GM12878 (cell line): ENCODE measurements around the gene GK. TPM values are rescaled to one million over a fixed set of nuclear protein-coding genes. Genes with fewer than 3 reads are reported as not detected.

Experiments
- ATAC-seq: fragments of 200-7000 bp; cut with Tn5 transposase; 3 replicates; pipeline ENCODE4 v1.9.1; 2020; ENCODE audit warnings: mild to moderate bottlenecking, moderate library complexity
- BruUV-seq: library from RNA; stranded (reverse); fragments of 400-500 nt; replicated peaks from 2 replicates; lab custom pipeline; 2021; lab: Mats Ljungman, UMichigan
- CTCF ChIA-PET: fragments of 300-600 bp; sonication (Branson Sonifier 250); formaldehyde crosslinking; extraction: SDS; loops from one replicate; lab custom pipeline; 2021; ENCODE audit warnings: inconsistent platforms; lab: Yijun Ruan, JAX
- POLR2A ChIA-PET: fragments of 350-600 bp; formaldehyde crosslinking; extraction: SDS; loops from one replicate; lab custom pipeline; 2021; ENCODE audit warnings: inconsistent platforms; lab: Charles Lee
- RAD21 ChIA-PET: fragments of 300-600 bp; sonication (Branson Sonifier 250); formaldehyde crosslinking; loops from one replicate; lab custom pipeline; 2023; ENCODE audit warnings: antibody characterized with exemption; ENCODE audit not compliant: unreplicated experiment; lab: Charles Lee
- SMC1A ChIA-PET: fragments of 300-600 bp; sonication (Branson Sonifier 250); formaldehyde crosslinking; loops from one replicate; lab custom pipeline; 2023; ENCODE audit not compliant: unreplicated experiment, uncharacterized antibody; lab: Charles Lee
- DNase-seq: peaks from one replicate; pipeline ENCODE4 v3.0.0-alpha.2; 2011; ENCODE audit warnings: low read depth, low spot score
- FAIRE-seq: peaks from 3 replicates; lab custom pipeline; 2011; peaks lifted over from hg19 to GRCh38; lab: Jason Lieb, UNC
- H2AFZ ChIP-seq: 2 replicates; pipeline ENCODE4 v1.6.0; 2011; ENCODE audit warnings: low read depth, low read length, control low read depth; ENCODE audit not compliant: control insufficient read depth
- H3K27ac ChIP-seq: 2 replicates; pipeline ENCODE4 v1.5.1; 2011; ENCODE audit warnings: control low read depth; ENCODE audit not compliant: control insufficient read depth, insufficient read depth
- H3K27me3 ChIP-seq, 2 experiments: replicated peaks in 1 of 2; 2 replicates each; pipeline versions ENCODE4 v1.6.0 to v1.6.1; 2011; ENCODE audit warnings: low read length in 1 of 2; ENCODE audit not compliant: control insufficient read depth in 2 of 2, insufficient read depth in 2 of 2
- H3K36me3 ChIP-seq, 2 experiments: 2 replicates each; pipeline ENCODE4 v1.5.1; 2011; ENCODE audit warnings: low read length in 1 of 2; ENCODE audit not compliant: control insufficient read depth in 2 of 2, insufficient read depth in 2 of 2
- H3K4me1 ChIP-seq: 2 replicates; pipeline ENCODE4 v1.6.1; 2011; ENCODE audit warnings: mild to moderate bottlenecking, low read length, moderate library complexity, mixed read lengths; ENCODE audit not compliant: control insufficient read depth, insufficient read depth
- H3K4me2 ChIP-seq: 2 replicates; pipeline ENCODE4 v1.6.0; 2011; ENCODE audit warnings: control low read depth; ENCODE audit not compliant: control insufficient read depth, insufficient read depth
- H3K4me3 ChIP-seq: fragments of 200-600 bp; sonication (generic); 2 replicates; pipeline ENCODE4 v1.5.1; 2016
- H3K79me2 ChIP-seq: 2 replicates; pipeline ENCODE4 v1.6.0; 2011; ENCODE audit warnings: low read length; ENCODE audit not compliant: control insufficient read depth, insufficient read depth
- H3K9ac ChIP-seq: 2 replicates; pipeline ENCODE4 v1.8.0; 2011; ENCODE audit warnings: low read length, control low read depth, mixed read lengths; ENCODE audit not compliant: control insufficient read depth, insufficient read depth
- H3K9me3 ChIP-seq: replicated peaks from 3 replicates; pipeline ENCODE4 v1.5.1; 2011; ENCODE audit warnings: mild to moderate bottlenecking, low read length; ENCODE audit not compliant: control insufficient read depth, insufficient read depth
- H4K20me1 ChIP-seq: 2 replicates; pipeline ENCODE4 v1.6.0; 2011; ENCODE audit not compliant: control insufficient read depth, insufficient read depth
- BACH1 ChIP-seq: fragments of 450-650 bp; IDR thresholded peaks from 2 replicates; pipeline ENCODE4 v1.6.1; 2017; ENCODE audit warnings: mild to moderate bottlenecking, borderline replicate concordance
- BMI1 ChIP-seq: fragments of 450-650 bp; IDR thresholded peaks from 2 replicates; pipeline ENCODE4 v1.6.1; 2016; ENCODE audit warnings: mild to moderate bottlenecking, moderate library complexity, borderline replicate concordance
- CREB1 ChIP-seq: IDR thresholded peaks from 2 replicates; pipeline ENCODE4 v1.6.1; 2012; ENCODE audit warnings: low read depth, mild to moderate bottlenecking, inconsistent platforms
- E2F8 ChIP-seq: fragments of 450-650 bp; IDR thresholded peaks from 2 replicates; pipeline ENCODE4 v1.6.1; 2018; ENCODE audit warnings: mild to moderate bottlenecking, low read depth, moderate library complexity; ENCODE audit not compliant: partially characterized antibody
- HDAC6 ChIP-seq: fragments of 200-600 bp; sonication (generic); IDR thresholded peaks from one replicate; pipeline ENCODE4 v1.8.0; 2017; ENCODE audit warnings: antibody characterized with exemption; ENCODE audit not compliant: unreplicated experiment
- NFXL1 ChIP-seq: fragments of 450-650 bp; IDR thresholded peaks from 2 replicates; pipeline ENCODE4 v1.6.1; 2017; ENCODE audit warnings: antibody characterized with exemption, mild to moderate bottlenecking, borderline replicate concordance
- SMAD1 ChIP-seq: fragments of 450-650 bp; IDR thresholded peaks from 2 replicates; pipeline ENCODE4 v1.6.1; 2018; ENCODE audit warnings: mild to moderate bottlenecking, low read depth; ENCODE audit not compliant: partially characterized antibody
- SMAD5 ChIP-seq: IDR thresholded peaks from 2 replicates; pipeline ENCODE4 v1.6.1; 2016; ENCODE audit warnings: antibody characterized with exemption, low read depth
- SP1 ChIP-seq: IDR thresholded peaks from one replicate; pipeline ENCODE4 v1.6.1; 2011; ENCODE audit warnings: low read depth, low read length
- YBX1 ChIP-seq: fragments of 450-650 bp; IDR thresholded peaks from 2 replicates; pipeline ENCODE4 v1.6.1; 2016; ENCODE audit warnings: antibody characterized with exemption
- YY1 ChIP-seq: IDR thresholded peaks from 2 replicates; pipeline ENCODE4 v1.6.1; 2011; ENCODE audit warnings: low read depth, mild to moderate bottlenecking, low read length
- ZBTB33 ChIP-seq: fragments of 450-650 bp; IDR thresholded peaks from 2 replicates; pipeline ENCODE4 v1.6.1; 2017; ENCODE audit warnings: mild to moderate bottlenecking
- ZNF217 ChIP-seq: fragments of 450-650 bp; IDR thresholded peaks from 2 replicates; pipeline ENCODE4 v1.6.1; 2017; ENCODE audit warnings: antibody characterized with exemption, mild to moderate bottlenecking
- ZNF274 ChIP-seq: IDR thresholded peaks from one replicate; pipeline ENCODE4 v1.8.0; 2011; ENCODE audit not compliant: insufficient read length, insufficient read depth
- WGBS: methylation state at CpG from one replicate; pipeline ENCODE4 v1.1.6; 2016; ENCODE audit warnings: low lambda C conversion rate; ENCODE audit not compliant: insufficient replicate concordance, insufficient coverage; ENCODE audit errors: missing lambda C conversion rate; 5-methylcytosine and 5-hydroxymethylcytosine counted together
- in situ Hi-C: fragments of 300-500 bp; cut with MboI; formaldehyde crosslinking; loops from 9 replicates; pipeline ENCODE4 v1.14.3; 2018; ENCODE audit warnings: mixed read lengths
- intact Hi-C: fragments of 100-400 bp; cut with micrococcal nuclease; formaldehyde crosslinking; loops from one replicate; pipeline ENCODE4 v1.14.2; 2022; ENCODE audit not compliant: unreplicated experiment
- polyA plus RNA-seq, 11 experiments: library from polyadenylated mRNA; depleted of rRNA in 4 of 11; unstranded in 6 of 11; stranded (reverse) in 5 of 11; fragments of >200 nt; fragmentation: Nextera tagmentation in 4 of 11; fragmentation: Illumina TruSeq in 1 of 11; extraction: Ambion mirVana in 4 of 11; extraction: Trizol in 1 of 11; gene quantifications; 1 replicate in 1 of 11; 2 replicates in 10 of 11; pipeline versions ENCODE4 v1.2.1 to v1.2.3, GENCODE V29; 2011 to 2016; ENCODE audit warnings: inconsistent platforms in 2 of 11, missing spikeins in 2 of 11, low read depth in 1 of 11
- total RNA-seq, 4 experiments: library from RNA; depleted of rRNA in 3 of 4; stranded (reverse); fragments of >200 nt in 3 of 4; fragmentation: Illumina TruSeq in 1 of 4; extraction: Trizol in 1 of 4; gene quantifications; 2 replicates each; pipeline versions ENCODE4 v1.2.1 to v1.2.3, GENCODE V29; 2013 to 2021
- TF ChIP-seq, protein P1 (sequence below): fragments of 450-650 bp; conservative IDR thresholded peaks from 2 replicates; pipeline ENCODE4 v1.6.1; 2017; ENCODE audit warnings: mild to moderate bottlenecking, moderate library complexity
- TF ChIP-seq, protein P2 (sequence below): IDR thresholded peaks from 2 replicates; pipeline ENCODE4 v1.6.1; 2011; ENCODE audit warnings: borderline replicate concordance, low read depth, mild to moderate bottlenecking, moderate library complexity, mixed read lengths, low read length; ENCODE audit not compliant: insufficient read depth; ENCODE audit errors: extremely low read length
- TF ChIP-seq, protein P3 (sequence below): fragments of 450-650 bp; IDR thresholded peaks from 2 replicates; pipeline ENCODE4 v1.6.1; 2016; ENCODE audit warnings: mild to moderate bottlenecking

Gene GK
- total and polyA plus RNA-seq, 10 of the 15 experiments (the other 5 are each of a cell fraction or from before 2014, with no cell fraction given): 6.3 to 22.3 (median 11.1) TPM

GRCh38 chrX:30655991-30656390 is 2.8 kb downstream of the GK start:
- H3K4me2 ChIP-seq: no peak overlapping the region
- ChIA-PET POLR2A (interaction anchor here (0.6 kb wide), 1 partner anchor 22 kb away, joined by 3 read pairs; no protein-coding TSS in a partner anchor), CTCF (interaction anchor here (1.9 kb wide), 1 partner anchor 80 kb away, joined by 5 read pairs; no protein-coding TSS in a partner anchor), RAD21 (no interaction called here), SMC1A (interaction anchor here (0.9 to 1.6 kb wide), 3 partner anchors 58 to 85 kb away, joined by 3 to 4 read pairs (median 3); no protein-coding TSS in a partner anchor)
- in situ Hi-C loops: no loop called here
- H3K9ac ChIP-seq: no peak overlapping the region
- H3K9me3 ChIP-seq: no peaks in the 10 kb centered on the region
- ATAC-seq (no peak), DNase-seq (no peak), FAIRE-seq (no peak)
- no peaks in the 10 kb centered on the region for H3K27me3 ChIP-seq
- WGBS: 62% methylated on average over 3 of the region's 3 CpGs
- H3K36me3 ChIP-seq: no peaks in the 10 kb centered on the region
- intact Hi-C loops: no loop called here
- no peak overlapping the region for H3K27ac ChIP-seq
- no TSS peak for BruUV-seq
- H3K4me3 ChIP-seq: no peak overlapping the region
- H2AFZ ChIP-seq: no peak overlapping the region
- no peaks in the 10 kb centered on the region for H4K20me1 ChIP-seq
- H3K79me2 ChIP-seq: peaks cover 8% of the 10 kb centered on the region
- H3K4me1 ChIP-seq: no peaks in the 10 kb centered on the region
- no peak for TF ChIP-seq NFXL1
- no peak for TF ChIP-seq ZNF274
- no peak for TF ChIP-seq ZBTB33
- no peak for TF ChIP-seq HDAC6
- no peak for TF ChIP-seq CREB1
- TF ChIP-seq, protein P1, sequence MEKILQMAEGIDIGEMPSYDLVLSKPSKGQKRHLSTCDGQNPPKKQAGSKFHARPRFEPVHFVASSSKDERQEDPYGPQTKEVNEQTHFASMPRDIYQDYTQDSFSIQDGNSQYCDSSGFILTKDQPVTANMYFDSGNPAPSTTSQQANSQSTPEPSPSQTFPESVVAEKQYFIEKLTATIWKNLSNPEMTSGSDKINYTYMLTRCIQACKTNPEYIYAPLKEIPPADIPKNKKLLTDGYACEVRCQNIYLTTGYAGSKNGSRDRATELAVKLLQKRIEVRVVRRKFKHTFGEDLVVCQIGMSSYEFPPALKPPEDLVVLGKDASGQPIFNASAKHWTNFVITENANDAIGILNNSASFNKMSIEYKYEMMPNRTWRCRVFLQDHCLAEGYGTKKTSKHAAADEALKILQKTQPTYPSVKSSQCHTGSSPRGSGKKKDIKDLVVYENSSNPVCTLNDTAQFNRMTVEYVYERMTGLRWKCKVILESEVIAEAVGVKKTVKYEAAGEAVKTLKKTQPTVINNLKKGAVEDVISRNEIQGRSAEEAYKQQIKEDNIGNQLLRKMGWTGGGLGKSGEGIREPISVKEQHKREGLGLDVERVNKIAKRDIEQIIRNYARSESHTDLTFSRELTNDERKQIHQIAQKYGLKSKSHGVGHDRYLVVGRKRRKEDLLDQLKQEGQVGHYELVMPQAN: no peak
- TF ChIP-seq SP1: no peak
- no peak for TF ChIP-seq BMI1
- TF ChIP-seq E2F8: no peak
- no peak for TF ChIP-seq ZNF217
- TF ChIP-seq SMAD5: no peak
- no peak for TF ChIP-seq BACH1
- TF ChIP-seq SMAD1: no peak
- TF ChIP-seq YBX1: no peak
- TF ChIP-seq YY1: no peak
- TF ChIP-seq, protein P2, sequence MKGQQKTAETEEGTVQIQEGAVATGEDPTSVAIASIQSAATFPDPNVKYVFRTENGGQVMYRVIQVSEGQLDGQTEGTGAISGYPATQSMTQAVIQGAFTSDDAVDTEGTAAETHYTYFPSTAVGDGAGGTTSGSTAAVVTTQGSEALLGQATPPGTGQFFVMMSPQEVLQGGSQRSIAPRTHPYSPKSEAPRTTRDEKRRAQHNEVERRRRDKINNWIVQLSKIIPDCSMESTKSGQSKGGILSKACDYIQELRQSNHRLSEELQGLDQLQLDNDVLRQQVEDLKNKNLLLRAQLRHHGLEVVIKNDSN: no peak
- TF ChIP-seq, protein P3, sequence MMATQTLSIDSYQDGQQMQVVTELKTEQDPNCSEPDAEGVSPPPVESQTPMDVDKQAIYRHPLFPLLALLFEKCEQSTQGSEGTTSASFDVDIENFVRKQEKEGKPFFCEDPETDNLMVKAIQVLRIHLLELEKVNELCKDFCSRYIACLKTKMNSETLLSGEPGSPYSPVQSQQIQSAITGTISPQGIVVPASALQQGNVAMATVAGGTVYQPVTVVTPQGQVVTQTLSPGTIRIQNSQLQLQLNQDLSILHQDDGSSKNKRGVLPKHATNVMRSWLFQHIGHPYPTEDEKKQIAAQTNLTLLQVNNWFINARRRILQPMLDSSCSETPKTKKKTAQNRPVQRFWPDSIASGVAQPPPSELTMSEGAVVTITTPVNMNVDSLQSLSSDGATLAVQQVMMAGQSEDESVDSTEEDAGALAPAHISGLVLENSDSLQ: no peak
